ENCODE measurements around the gene OR13J1. TPM values are rescaled to one million over a fixed set of nuclear protein-coding genes. Genes with fewer than 3 reads are reported as not detected.

OR13J1 gene
- total RNA-seq, 1 donor from 2014 or later: not detected

GRCh38 chr9:35834260-35835215, 35.7 kb downstream of the OR13J1 start:
- TF ChIP-seq CTCF (IDR thresholded peaks at IDR 0.05; ENCODE audit: unreplicated experiment): no peak
- no peak for DNase-seq (ENCODE audit: low spot score in 2 of 2, unreplicated experiment in 2 of 2)
- H3K36me3 Mint-ChIP-seq: no peaks in the 10 kb centered on the region
- H3K4me3 Mint-ChIP-seq: no peak overlapping the region
- H3K4me1 Mint-ChIP-seq: peaks cover 36% of the 10 kb centered on the region
- H3K9me3 Mint-ChIP-seq: no peaks in the 10 kb centered on the region
- H3K27ac Mint-ChIP-seq: no peak overlapping the region
- H3K27me3 Mint-ChIP-seq (ENCODE audit: low read depth): no peaks in the 10 kb centered on the region

- H3K36me3 Mint-ChIP-seq: no peaks in the 10 kb centered on the region
- no peak for DNase-seq (ENCODE audit: low spot score in 2 of 2, unreplicated experiment in 2 of 2)
- no peak for TF ChIP-seq CTCF (IDR thresholded peaks at IDR 0.05; ENCODE audit: unreplicated experiment)
- H3K9me3 Mint-ChIP-seq: no peaks in the 10 kb centered on the region
- H3K4me3 Mint-ChIP-seq: no peak overlapping the region
- H3K27ac Mint-ChIP-seq: peak overlapping the region; percentile 59
- H3K4me1 Mint-ChIP-seq: peaks cover 45% of the 10 kb centered on the region
- H3K27me3 Mint-ChIP-seq (ENCODE audit: low read depth): no peaks in the 10 kb centered on the region
These were observed 37.4 kb downstream of the OR13J1 start for GRCh38 chr9:35832814-35833213.

GRCh38 chr9:35831040-35831439, 39.2 kb downstream of the OR13J1 start:
- H3K27me3 Mint-ChIP-seq (ENCODE audit: low read depth): no peaks in the 10 kb centered on the region
- H3K9me3 Mint-ChIP-seq: no peaks in the 10 kb centered on the region
- peak overlapping the region; percentile 17 for H3K27ac Mint-ChIP-seq
- peaks cover 47% of the 10 kb centered on the region for H3K4me1 Mint-ChIP-seq
- H3K36me3 Mint-ChIP-seq: no peaks in the 10 kb centered on the region
- TF ChIP-seq CTCF (IDR thresholded peaks at IDR 0.05; ENCODE audit: unreplicated experiment): no peak
- DNase-seq (ENCODE audit: low spot score in 2 of 2, unreplicated experiment in 2 of 2): no peak
- peak overlapping the region; percentile 46 for H3K4me3 Mint-ChIP-seq

GRCh38 chr9:35829764-35830096, 40.5 kb downstream of the OR13J1 start:
- no peak for DNase-seq (ENCODE audit: low spot score in 2 of 2, unreplicated experiment in 2 of 2)
- H3K4me3 Mint-ChIP-seq: peak overlapping the region; percentile 87
- peaks cover 48% of the 10 kb centered on the region for H3K4me1 Mint-ChIP-seq
- H3K36me3 Mint-ChIP-seq: no peaks in the 10 kb centered on the region
- TF ChIP-seq CTCF (IDR thresholded peaks at IDR 0.05; ENCODE audit: unreplicated experiment): no peak
- H3K27ac Mint-ChIP-seq: peak overlapping the region; percentile 92
- no peaks in the 10 kb centered on the region for H3K27me3 Mint-ChIP-seq (ENCODE audit: low read depth)
- no peaks in the 10 kb centered on the region for H3K9me3 Mint-ChIP-seq

GRCh38 chr9:35829084-35829763, 41.0 kb downstream of the OR13J1 start, which contains the start of gene TMEM8B:
TSS of gene TMEM8B (plus strand) at chr9:35829228. CDS start at chr9:35829448, 220 bp downstream.
- peak within 1 kb of the TSS; percentile 97 for H3K27ac Mint-ChIP-seq
- peak; percentile 93 to 95 for DNase-seq (ENCODE audit: low spot score in 2 of 2, unreplicated experiment in 2 of 2)
- no peaks in the 10 kb centered on the region for H3K9me3 Mint-ChIP-seq
- TF ChIP-seq CTCF (IDR thresholded peaks at IDR 0.05; ENCODE audit: unreplicated experiment): no peak
- H3K4me1 Mint-ChIP-seq: peaks cover 48% of the 10 kb centered on the region
- H3K27me3 Mint-ChIP-seq (ENCODE audit: low read depth): no peaks in the 10 kb centered on the region
- H3K36me3 Mint-ChIP-seq: no peaks in the 10 kb centered on the region
- H3K4me3 Mint-ChIP-seq: peak within 1 kb of the TSS; percentile 90

Measured in mesothelial cell of epicardium (in vitro differentiated cells).